Stimulated activated CD4-positive, alpha-beta T cell treated with anti-CD3 and anti-CD28 coated beads, Interleukin-4, amount 100 ng/mL, for 1 hour (primary cell): ENCODE data around the gene MAPK4.
"Not testable (repeated sequence)": the region's sequence is repeated elsewhere in the genome, so short reads cannot be mapped to it uniquely, and the experiment has no call there.

Experiments used
- DNase-seq: peaks from one replicate; pipeline ENCODE4 v3.0.0-alpha.2; 2020

The MAPK4 gene

DNA sequence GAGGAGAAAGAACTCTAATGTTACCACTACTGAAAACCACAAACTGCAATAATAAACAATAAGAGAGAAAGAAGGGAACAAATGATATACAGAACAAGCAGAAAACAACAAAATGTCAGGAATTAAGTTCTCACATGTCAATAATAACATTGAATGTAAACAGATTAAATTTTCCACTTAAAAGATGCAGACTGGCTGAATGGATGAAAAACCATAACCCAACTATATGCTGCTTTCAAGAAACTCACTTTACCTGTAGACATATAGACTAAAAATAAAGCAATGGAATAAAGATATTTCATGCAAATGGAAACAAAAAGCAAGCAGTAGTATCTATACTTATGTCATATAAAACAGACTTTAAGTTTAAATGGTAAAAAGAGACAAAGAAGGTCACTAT lies 209.6 kb downstream of the MAPK4 start:
- no peak for DNase-seq

DNA sequence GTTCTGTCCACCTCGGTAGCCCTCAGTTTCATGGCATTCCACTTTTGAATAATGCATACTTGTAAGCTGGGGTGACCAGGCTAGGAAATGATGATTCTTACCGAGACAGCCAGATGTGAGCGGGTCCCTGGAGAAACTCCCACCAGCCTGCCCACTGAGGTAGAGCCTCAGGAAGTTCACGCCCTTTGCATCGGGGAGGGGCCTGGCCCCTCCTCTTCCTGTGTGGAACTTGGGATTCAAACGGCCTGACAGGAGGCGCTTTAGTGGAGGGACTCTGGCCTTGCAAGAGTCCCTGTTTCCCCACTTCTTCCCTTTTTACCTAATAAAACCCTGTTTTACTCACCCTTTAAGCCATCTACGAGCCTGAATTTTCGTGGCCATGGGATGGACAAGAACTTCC lies 215.3 kb downstream of the MAPK4 start:
- no peak for DNase-seq

DNA sequence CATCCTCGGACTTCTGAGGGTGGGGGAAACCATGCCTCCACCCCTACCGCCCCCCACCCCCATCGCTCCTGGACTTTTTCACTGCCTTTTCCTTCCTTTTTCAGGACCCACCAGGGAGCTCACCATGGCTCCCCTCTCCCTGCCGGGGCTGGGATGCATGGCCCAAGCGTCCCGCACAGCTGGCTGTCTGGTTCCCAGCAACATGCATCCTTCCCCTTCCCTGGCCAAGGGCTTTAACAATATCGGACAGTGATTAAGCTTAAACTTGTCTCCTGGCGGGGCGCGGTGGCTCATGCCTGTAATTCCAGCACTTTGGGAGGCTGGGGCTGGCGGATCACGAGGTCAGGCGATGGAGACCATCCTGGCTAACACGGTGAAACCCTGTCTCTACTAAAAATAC lies 215.8 kb downstream of the MAPK4 start:
- DNase-seq, result no peak

DNA sequence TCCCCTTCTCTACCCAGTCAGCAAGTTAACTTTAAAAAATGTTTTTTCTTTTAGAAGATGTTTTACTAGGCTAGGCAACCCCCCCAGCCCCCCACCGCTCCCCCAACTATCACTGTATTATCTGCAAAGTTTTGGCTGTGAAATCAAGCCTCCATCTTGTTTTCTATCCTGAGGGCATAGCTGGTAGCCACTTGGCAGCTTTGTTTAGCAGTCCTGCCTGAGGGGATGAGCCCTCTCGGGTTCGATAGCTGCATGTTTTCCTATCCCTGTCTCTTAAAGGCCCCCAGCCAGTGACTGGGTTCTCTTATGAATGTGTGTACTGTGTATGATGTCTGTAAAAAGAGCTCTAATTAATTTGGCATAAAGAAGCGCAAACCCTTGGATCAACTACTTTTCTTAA lies 216.5 kb downstream of the MAPK4 start:
- no peak for DNase-seq

DNA sequence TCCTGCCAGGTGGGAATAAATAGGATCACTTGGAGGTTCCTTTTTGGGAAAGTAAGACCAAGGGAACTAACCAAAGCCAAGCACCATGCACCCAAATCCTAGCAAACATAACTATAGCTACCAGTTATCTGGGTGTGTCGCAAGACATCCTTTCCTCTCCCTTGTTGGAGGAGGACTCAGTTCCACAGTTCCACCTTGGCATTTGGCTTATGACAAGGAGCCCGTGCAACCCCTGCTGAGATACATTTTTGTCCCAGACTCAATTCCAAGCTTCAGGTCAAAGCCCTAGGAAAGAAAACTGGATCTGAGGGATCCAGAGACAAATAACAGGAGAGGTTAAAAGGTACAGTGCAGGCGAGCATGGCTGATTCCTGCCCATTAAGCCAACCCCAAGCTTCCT lies 219.1 kb downstream of the MAPK4 start:
- not testable (repeated sequence) for DNase-seq
